NCI-H69 (cell line): ENCODE measurements around the gene UMOD.
"Not testable (repeated sequence)": the region's sequence is repeated elsewhere in the genome, so short reads cannot be mapped to it uniquely, and the experiment has no call there.

ENCODE experiments used
- DNase-seq: peaks from one replicate; lab custom pipeline; 2025; lab: John Stamatoyannopoulos, UW

UMOD gene

DNA sequence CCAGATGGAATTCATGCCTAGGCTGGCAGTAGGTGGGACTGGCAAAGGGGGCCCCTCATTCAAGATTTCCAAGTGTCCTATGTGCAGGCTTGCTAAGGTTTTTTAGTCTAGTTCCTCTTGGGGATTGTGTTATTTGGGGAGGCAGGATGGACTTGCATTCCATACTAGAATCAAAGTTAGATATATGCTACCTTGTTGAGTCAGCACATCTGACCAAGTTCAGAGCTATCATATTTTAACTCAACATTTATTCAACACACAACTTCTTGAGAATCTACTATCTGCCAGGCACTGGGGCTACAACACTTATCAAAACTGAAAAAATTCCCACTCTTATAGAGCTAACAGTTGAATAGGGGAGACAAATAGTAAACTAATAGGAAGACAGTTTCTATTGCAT, 31.9 kb downstream of the UMOD start:
- DNase-seq = no peak

GRCh38 chr16:20320178-20320577, 32.3 kb downstream of the UMOD start:
- no peak for DNase-seq

- DNase-seq = no peak
Measured at GRCh38 chr16:20319406-20319805, 33.1 kb downstream of the UMOD start.

GRCh38 chr16:20318437-20318836, 34.1 kb downstream of the UMOD start:
- no peak for DNase-seq

GRCh38 chr16:20318006-20318405, 34.5 kb downstream of the UMOD start:
- no peak for DNase-seq

- no peak for DNase-seq
Measured at GRCh38 chr16:20317117-20317516, 35.4 kb downstream of the UMOD start.

DNA sequence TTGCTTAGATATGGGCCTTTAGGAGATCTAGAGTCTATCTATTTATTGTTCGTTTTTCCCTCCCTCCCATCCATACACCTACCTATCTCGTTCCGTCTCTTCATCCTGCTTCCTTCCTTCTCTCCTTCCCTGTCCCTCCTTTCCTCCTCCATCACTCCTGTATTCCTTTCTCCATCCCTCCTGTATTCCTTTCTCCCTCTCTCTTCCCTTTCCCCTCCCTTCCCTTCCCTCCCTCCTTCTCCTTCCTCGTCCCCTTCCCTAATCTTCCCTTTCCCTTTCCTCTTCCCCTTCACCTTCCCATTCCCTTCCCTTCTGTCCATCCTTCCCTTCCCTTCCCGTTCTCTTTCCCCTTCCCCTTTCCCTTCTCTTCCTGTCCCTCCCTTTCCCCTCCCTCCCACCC, 35.8 kb downstream of the UMOD start:
- DNase-seq = no peak

GRCh38 chr16:20315764-20316163, 36.8 kb downstream of the UMOD start:
- DNase-seq = no peak

DNA sequence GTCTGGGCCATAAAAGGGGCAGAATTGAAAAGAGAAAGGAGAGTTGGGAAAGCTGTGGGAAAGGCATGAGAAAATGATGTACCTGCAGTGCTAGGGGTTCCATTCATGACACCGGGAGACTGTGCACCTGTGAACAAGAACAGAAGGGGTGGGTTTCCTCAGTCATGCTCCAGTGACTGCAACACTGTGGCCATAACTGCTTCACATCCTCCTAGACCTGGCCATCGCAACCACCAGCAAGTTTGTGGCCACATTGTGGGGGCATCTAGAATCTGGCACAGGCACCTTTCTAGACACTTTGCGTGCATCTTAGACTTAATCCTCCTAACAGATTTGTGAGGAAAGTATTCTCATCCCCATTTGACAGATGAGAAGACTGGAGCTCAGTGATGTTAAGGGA, 37.9 kb downstream of the UMOD start:
- no peak for DNase-seq

GRCh38 chr16:20313741-20314140, 38.8 kb downstream of the UMOD start:
- DNase-seq = no peak

DNA sequence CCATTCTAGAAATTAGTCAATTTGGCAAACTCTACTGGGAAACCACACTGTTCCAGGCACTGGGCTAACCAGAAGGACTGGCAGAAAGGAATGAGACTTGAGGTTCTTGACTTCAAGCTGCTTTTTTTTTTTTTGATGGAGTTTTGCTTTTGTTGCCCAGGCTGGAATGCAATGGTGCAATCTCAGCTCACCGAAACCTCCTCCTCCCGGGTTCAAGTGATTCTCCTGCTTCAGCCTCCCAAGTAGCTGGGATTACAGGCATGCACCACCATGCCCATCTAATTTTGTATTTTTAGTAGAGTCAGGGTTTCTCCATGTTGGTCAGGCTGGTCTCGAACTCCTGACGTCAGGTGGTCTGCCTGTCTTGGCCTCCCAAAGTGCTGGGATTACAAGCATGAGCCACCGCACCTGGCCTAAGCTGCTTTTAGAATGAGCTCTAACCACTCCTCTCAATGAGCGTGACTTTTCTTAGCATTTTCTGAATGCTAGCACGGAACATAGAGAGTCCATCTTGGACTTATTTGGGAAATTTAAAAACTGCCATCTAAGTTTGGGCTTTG, 39.9 kb downstream of the UMOD start:
- not testable (repeated sequence) for DNase-seq

- DNase-seq = no peak
Measured at GRCh38 chr16:20311548-20311947, 41.0 kb downstream of the UMOD start.

GRCh38 chr16:20310421-20311395, 41.8 kb downstream of the UMOD start:
- no peak for DNase-seq

DNA sequence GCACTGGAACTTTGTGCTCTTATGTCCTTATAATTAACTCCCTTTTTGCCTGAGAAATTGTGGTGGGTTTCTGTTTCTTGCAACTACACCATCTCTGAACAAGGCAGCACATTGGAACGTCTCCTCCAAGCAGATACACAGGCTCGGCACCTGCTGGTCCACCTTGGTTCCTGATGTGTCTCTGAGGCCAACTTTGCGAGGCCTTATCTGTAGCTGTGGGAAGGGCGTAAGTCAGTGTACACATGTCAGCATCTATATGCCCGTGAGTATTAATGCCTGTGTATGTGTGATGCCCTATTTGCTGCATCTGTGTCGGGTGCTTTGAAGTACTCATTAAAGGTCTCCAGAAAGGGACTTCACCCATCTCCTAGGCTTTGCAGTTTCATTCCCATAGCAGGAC, 42.7 kb downstream of the UMOD start:
- DNase-seq = no peak

DNA sequence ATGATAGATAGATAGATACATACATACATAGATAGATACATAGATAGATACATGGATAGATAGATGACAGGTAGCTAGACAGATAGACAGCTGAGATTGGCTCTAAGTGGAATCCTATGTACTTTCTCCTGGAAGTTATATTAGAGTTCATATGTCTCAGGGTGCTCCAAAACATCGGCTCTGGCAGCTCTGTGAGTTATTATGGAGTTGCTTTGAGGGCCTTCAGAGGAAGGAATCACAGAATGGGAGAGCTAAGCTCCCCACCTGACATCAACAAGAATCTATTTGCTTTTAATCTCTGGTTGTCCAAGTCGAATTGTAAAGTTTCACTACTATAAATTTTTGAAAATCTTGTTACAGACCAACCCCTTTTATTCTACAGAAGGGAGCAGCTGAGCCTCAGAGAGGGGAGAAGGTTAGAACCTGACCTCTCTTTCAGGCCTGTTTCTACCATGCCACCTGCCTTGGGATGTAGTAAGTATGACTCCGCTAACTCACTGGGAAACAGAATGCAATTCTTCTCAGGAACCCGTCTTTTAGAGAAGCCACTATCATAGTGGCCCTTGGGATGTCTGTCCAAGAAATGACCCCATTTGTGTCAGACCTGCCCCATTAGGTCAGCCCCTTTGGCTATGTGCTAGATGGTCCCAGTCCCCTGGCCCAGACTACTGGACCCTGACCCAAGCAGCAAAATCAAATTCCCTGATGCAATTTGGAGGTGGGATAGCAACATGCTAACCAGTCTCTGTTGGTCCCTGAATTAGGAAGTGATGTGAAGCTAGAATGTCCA, 43.5 kb downstream of the UMOD start:
- DNase-seq = no peak

DNA sequence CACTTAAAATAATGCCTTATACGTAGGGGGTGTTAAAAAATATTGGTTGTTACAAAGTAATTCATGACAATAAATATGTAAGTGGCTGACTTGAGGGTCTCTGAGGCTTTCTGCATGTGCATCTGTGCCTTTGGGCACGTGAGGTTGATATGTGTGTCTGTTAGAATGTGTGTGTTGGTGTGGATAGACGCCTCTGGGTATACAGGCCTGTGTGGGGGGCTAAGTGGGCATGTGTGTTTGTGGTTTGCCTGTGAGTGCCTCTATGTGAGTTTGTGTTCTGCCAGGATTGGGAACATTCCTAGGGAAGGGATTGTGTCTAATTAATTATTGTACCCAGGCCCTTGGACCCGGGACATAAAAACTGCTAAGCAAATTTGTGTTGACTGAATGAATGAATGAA, 44.2 kb downstream of the UMOD start:
- DNase-seq = no peak

DNA sequence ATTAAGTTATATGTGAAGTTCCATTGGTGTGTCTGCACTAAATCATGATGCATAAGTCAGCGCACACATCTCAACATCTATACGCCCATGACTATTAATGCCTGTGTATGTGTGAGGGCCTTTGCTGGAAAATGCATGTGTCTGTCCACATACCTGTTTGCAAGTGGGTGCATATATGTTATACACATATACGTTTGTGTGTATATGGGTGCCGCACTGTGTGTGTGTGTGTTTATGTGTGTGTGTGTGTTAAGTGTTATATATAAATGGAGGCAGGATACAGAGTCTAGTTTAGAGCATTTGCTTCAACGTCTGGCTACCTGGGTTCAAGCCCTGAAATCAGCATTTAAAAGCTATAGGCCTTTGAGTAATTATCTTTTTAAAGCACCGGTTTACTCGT, 44.7 kb downstream of the UMOD start:
- no peak for DNase-seq

GRCh38 chr16:20307240-20307671, 45.3 kb downstream of the UMOD start:
- no peak for DNase-seq

DNA sequence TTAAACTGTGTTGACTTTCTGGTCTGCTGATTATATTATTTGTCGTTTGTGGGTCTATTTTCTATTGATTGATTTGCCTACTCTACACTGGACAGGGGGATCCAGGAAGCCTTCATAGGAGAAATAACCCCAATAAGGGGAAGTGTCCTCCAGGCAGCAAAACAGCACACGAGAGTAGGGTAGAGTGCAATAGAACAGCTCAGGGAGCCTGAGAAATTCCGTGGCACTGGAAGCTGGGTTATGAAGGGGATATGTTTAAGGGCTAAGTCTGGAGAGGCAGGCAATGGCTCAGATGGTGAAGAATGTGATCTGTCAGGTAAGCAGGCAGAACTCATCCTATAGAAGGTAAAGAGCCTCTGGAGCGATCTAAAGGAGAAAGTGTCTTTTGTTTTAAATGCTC, 46.1 kb downstream of the UMOD start:
- DNase-seq = no peak

DNA sequence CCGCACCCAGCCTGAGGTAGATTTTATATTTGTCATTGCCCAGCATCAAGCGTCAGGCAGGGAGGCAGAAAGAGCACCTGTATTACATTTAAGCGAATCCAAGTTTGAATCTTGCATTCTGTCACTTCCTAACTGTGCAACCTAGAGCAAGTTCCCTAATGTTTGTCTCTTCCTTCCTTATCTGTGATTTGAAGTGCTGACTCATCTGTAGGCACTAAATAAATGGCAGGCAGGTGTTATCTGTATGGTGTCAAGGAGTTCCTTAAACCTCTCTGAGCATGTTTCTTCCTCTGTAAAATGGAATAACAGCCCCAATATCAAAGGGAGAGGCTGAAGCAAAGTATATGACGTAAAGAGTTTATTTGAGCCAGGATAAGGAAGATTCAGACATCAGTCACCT, 49.5 kb downstream of the UMOD start:
- no peak for DNase-seq

DNA sequence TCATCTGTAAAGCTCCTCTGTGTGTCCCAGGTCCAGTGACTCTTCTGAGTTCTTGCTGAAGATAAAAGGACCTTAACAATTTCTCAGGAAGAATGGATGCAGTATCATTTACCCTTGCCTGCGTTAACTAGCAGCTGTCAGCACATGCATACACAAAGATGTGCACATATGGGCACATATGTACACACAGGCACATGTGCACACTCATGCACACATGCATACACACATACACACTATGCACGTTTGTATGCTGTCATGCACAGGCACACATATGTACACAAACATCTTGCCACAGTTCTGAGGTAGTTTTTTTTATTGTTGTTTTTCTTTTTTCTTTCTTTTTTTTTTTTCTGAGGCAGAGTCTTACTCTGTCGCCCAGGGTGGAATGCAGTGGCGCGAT, 50.1 kb downstream of the UMOD start:
- DNase-seq = no peak

GRCh38 chr16:20301840-20302239, 50.7 kb downstream of the UMOD start:
- no peak for DNase-seq
